ENCODE measurements around the gene GSC2. TPM values are rescaled to one million over a fixed set of nuclear protein-coding genes. Genes with fewer than 3 reads are reported as not detected.

Gene GSC2
- total RNA-seq, 2 experiments from 2014 or later, result not detected

- intact Hi-C loops (cut with micrococcal nuclease), result no loop called here
- no peaks in the 10 kb centered on the region for H3K9me3 Mint-ChIP-seq
- CTCF ChIA-PET, result no interaction called here
- H3K27ac Mint-ChIP-seq, result peak overlapping the region; percentile 69
- H3K27me3 Mint-ChIP-seq, result no peaks in the 10 kb centered on the region
- ATAC-seq (no peak), DNase-seq (no peak)
- POLR2A ChIA-PET, result interaction anchor here (2.0 kb wide), 1 partner anchor 13 kb away, joined by 8 read pairs; no protein-coding TSS in a partner anchor
- H3K4me1 Mint-ChIP-seq (ENCODE audit: low read depth), result peaks cover 58% of the 10 kb centered on the region
- peak overlapping the region; percentile 92 for H3K4me3 Mint-ChIP-seq
- peaks cover 5% of the 10 kb centered on the region for H3K36me3 Mint-ChIP-seq (ENCODE audit: low read depth)
- TF ChIP-seq CTCF (IDR thresholded peaks at IDR 0.05), result no peak
Observed at GRCh38 chr22:19119949-19120348, 30.1 kb downstream of the GSC2 start.

- Mint-ChIP-seq H3K27ac (peak overlapping the region; percentile 52), H3K4me1 (ENCODE audit: low read depth) (peaks cover 63% of the 10 kb centered on the region), H3K9me3 (no peaks in the 10 kb centered on the region), H3K36me3 (ENCODE audit: low read depth) (peaks cover 5% of the 10 kb centered on the region), H3K27me3 (no peaks in the 10 kb centered on the region), H3K4me3 (no peak overlapping the region)
- no peak for TF ChIP-seq CTCF (IDR thresholded peaks at IDR 0.05)
- POLR2A ChIA-PET, result interaction anchor here (1.1 to 1.4 kb wide), 3 partner anchors 8 to 56 kb away, joined by 3 to 5 read pairs (median 4); partner anchors contain the start of gene ESS2
- ATAC-seq, result no peak
- CTCF ChIA-PET, result interaction anchor here (0.7 to 1.8 kb wide), 4 partner anchors 8 to 25 kb away, joined by 3 to 5 read pairs (median 4); partner anchors contain the start of gene ESS2
- intact Hi-C loops (cut with micrococcal nuclease), result no loop called here
- DNase-seq, result peak; percentile 54
Observed at GRCh38 chr22:19118329-19118880, 31.7 kb downstream of the GSC2 start.

- intact Hi-C loops (cut with micrococcal nuclease), result no loop called here
- Mint-ChIP-seq H3K36me3 (ENCODE audit: low read depth) (peaks cover 8% of the 10 kb centered on the region), H3K9me3 (no peaks in the 10 kb centered on the region), H3K4me3 (no peak overlapping the region), H3K27ac (no peak overlapping the region), H3K4me1 (ENCODE audit: low read depth) (peaks cover 70% of the 10 kb centered on the region), H3K27me3 (no peaks in the 10 kb centered on the region)
- ChIA-PET POLR2A (no interaction called here), CTCF (interaction anchor here (1.7 to 2.4 kb wide), 2 partner anchors 12 to 28 kb away, joined by 3 to 6 read pairs; partner anchors contain the start of gene ESS2)
- ATAC-seq (no peak), DNase-seq (no peak)
- TF ChIP-seq CTCF (IDR thresholded peaks at IDR 0.05), result no peak
Observed at GRCh38 chr22:19117111-19117512, 33.0 kb downstream of the GSC2 start.

DNA sequence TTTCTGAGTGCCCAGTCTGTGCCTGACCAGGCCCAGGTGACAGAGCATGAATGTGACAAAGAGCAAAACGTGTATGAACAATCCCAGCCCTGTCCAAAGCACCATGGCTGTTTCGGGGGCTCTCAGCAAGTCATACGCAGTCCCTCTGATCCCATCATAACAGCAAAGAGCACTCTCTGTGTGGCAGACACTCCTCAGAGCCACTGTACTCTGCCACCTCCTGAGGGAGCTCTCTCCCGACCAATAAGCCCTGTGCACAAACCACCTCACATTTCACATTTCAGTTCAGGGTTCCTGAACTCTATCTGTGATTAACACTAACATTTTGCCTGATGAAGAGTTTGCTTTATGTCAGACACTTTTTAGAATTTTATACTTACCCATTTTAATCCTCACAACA is 34.5 kb downstream of the GSC2 start:
- H3K27ac Mint-ChIP-seq, result no peak overlapping the region
- H3K4me1 Mint-ChIP-seq (ENCODE audit: low read depth), result peaks cover 73% of the 10 kb centered on the region
- CTCF ChIA-PET, result interaction anchor here (2.4 kb wide), 1 partner anchor 29 kb away, joined by 6 read pairs; the partner anchor contains the start of gene ESS2
- H3K27me3 Mint-ChIP-seq, result no peaks in the 10 kb centered on the region
- intact Hi-C loops (cut with micrococcal nuclease), result no loop called here
- DNase-seq (no peak), ATAC-seq (no peak)
- no peak for TF ChIP-seq CTCF (IDR thresholded peaks at IDR 0.05)
- POLR2A ChIA-PET, result interaction anchor here (0.6 to 0.9 kb wide), 2 partner anchors 12 to 26 kb away, joined by 3 read pairs; no protein-coding TSS in a partner anchor
- no peak overlapping the region for H3K4me3 Mint-ChIP-seq
- H3K9me3 Mint-ChIP-seq, result no peaks in the 10 kb centered on the region
- H3K36me3 Mint-ChIP-seq (ENCODE audit: low read depth), result peaks cover 7% of the 10 kb centered on the region

DNA sequence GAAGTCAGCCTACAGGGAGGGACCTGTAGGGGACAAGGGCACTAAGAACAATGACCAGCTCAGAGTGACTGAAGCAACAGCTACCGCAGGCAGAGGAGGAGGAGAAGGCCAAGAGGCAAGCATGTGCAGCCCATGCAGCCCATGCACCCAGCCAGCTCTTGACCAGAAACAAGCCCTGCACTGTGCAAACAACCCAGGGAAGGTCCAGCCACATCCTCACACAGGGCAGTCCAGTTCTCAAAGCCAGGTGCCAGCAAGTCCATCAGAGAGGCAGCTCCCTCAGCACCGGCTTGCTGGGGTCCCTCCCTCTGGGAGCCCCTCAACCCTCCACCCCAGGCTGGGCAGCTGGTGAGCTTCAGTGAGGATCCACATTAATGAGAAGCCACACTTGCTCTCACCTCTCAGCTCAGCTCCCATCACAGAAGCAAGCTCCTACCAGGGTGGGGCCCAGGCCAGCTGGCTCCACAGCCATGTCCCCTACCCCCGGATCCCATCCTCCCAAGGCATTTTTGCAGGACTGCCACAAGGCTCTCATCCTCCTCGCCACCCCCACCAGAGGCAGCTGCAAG is 35.0 kb downstream of the GSC2 start:
- ChIA-PET POLR2A (interaction anchor here (0.6 to 0.9 kb wide), 2 partner anchors 12 to 27 kb away, joined by 3 read pairs; no protein-coding TSS in a partner anchor), CTCF (interaction anchor here (2.4 kb wide), 1 partner anchor 30 kb away, joined by 6 read pairs; the partner anchor contains the start of gene ESS2)
- H3K27ac Mint-ChIP-seq, result no peak overlapping the region
- DNase-seq, result no peak
- no peaks in the 10 kb centered on the region for H3K27me3 Mint-ChIP-seq
- peaks cover 72% of the 10 kb centered on the region for H3K4me1 Mint-ChIP-seq (ENCODE audit: low read depth)
- TF ChIP-seq CTCF (IDR thresholded peaks at IDR 0.05), result no peak
- no peaks in the 10 kb centered on the region for H3K9me3 Mint-ChIP-seq
- intact Hi-C loops (cut with micrococcal nuclease), result no loop called here
- ATAC-seq, result no peak
- peaks cover 7% of the 10 kb centered on the region for H3K36me3 Mint-ChIP-seq (ENCODE audit: low read depth)
- no peak overlapping the region for H3K4me3 Mint-ChIP-seq

Data from activated CD8-positive, alpha-beta T cell treated with anti-CD3 and anti-CD28 coated beads for 36 hours (primary cell).